Osteoblast (primary cell): ENCODE measurements around the gene MAFF. TPM values are rescaled to one million over a fixed set of nuclear protein-coding genes. Genes with fewer than 3 reads are reported as not detected.
A peak's percentile ranks its signal among the peaks of the same experiment; 100 is the strongest.

Experiments used
- DNase-seq: peaks from one replicate; pipeline ENCODE4 v3.0.0; 2011; ENCODE audit warnings: low spot score, mixed read lengths; ENCODE audit not compliant: insufficient read length; ENCODE audit errors: missing footprints
- H2AFZ ChIP-seq: 2 replicates; pipeline ENCODE4 v1.6.0; 2011; ENCODE audit warnings: mild to moderate bottlenecking, low read length
- H3K27ac ChIP-seq: 2 replicates; pipeline ENCODE4 v1.5.1; 2011; ENCODE audit warnings: mild to moderate bottlenecking, low read depth, low read length, moderate library complexity
- H3K27me3 ChIP-seq: 2 replicates; pipeline ENCODE4 v1.6.0; 2012; ENCODE audit warnings: mild to moderate bottlenecking, control low read depth, inconsistent platforms, low read length, moderate library complexity; ENCODE audit not compliant: insufficient read depth
- H3K36me3 ChIP-seq: 2 replicates; pipeline ENCODE4 v1.5.1; 2011; ENCODE audit warnings: mild to moderate bottlenecking, low read length, control low read depth, moderate library complexity; ENCODE audit not compliant: insufficient read depth
- H3K4me1 ChIP-seq: 2 replicates; pipeline ENCODE4 v1.5.1; 2011; ENCODE audit warnings: mild to moderate bottlenecking, low read length, control low read depth, moderate library complexity; ENCODE audit not compliant: insufficient read depth
- H3K4me2 ChIP-seq: 2 replicates; pipeline ENCODE4 v1.6.0; 2011; ENCODE audit warnings: mild to moderate bottlenecking, low read length; ENCODE audit not compliant: insufficient read depth
- H3K4me3 ChIP-seq: fragments of 200-600 bp; sonication (generic); 3 replicates; pipeline ENCODE4 v1.5.1; 2012; ENCODE audit warnings: mild to moderate bottlenecking, low read length, inconsistent platforms; ENCODE audit not compliant: insufficient read depth
- H3K79me2 ChIP-seq: 2 replicates; pipeline ENCODE4 v1.6.0; 2012; ENCODE audit warnings: mild to moderate bottlenecking, low read length, control low read depth, inconsistent platforms; ENCODE audit not compliant: insufficient read depth
- H3K9me3 ChIP-seq: 2 replicates; pipeline ENCODE4 v1.5.1; 2011; ENCODE audit warnings: low read depth, low read length, control low read depth
- H4K20me1 ChIP-seq: 2 replicates; pipeline ENCODE4 v1.6.0; 2012; ENCODE audit warnings: mild to moderate bottlenecking, low read length, control low read depth; ENCODE audit not compliant: insufficient read depth
- CTCF ChIP-seq: IDR thresholded peaks from 2 replicates; pipeline ENCODE4 v1.5.1; 2011; ENCODE audit warnings: mild to moderate bottlenecking, low read depth, low read length, moderate library complexity; ENCODE audit errors: extremely low read depth
- total RNA-seq: library from RNA; depleted of rRNA; stranded (reverse); fragments of >200 nt; gene quantifications from 2 replicates; pipeline ENCODE4 v1.2.3, GENCODE V29; 2012

The MAFF gene
- total RNA-seq, 1 donor, result 22.4 TPM

- Histone ChIP-seq H3K4me2 (peak overlapping the region; percentile 67), H3K9me3 (no peaks in the 10 kb centered on the region), H3K79me2 (peaks cover 94% of the 10 kb centered on the region), H3K27ac (peak overlapping the region; percentile 67), H3K4me1 (peaks cover 35% of the 10 kb centered on the region), H2AFZ (peak overlapping the region; percentile 71), H3K36me3 (no peaks in the 10 kb centered on the region), H3K27me3 (no peaks in the 10 kb centered on the region), H4K20me1 (peaks cover 24% of the 10 kb centered on the region), H3K4me3 (peak overlapping the region; percentile 12)
- TF ChIP-seq CTCF, result no peak
- DNase-seq, result peak; percentile 86
Observed at GRCh38 chr22:38257650-38258250, 56.0 kb downstream of the MAFF start.

- H3K27ac ChIP-seq, result peak overlapping the region; percentile 29
Observed at GRCh38 chr22:38258895-38259294, 57.1 kb downstream of the MAFF start.

DNA sequence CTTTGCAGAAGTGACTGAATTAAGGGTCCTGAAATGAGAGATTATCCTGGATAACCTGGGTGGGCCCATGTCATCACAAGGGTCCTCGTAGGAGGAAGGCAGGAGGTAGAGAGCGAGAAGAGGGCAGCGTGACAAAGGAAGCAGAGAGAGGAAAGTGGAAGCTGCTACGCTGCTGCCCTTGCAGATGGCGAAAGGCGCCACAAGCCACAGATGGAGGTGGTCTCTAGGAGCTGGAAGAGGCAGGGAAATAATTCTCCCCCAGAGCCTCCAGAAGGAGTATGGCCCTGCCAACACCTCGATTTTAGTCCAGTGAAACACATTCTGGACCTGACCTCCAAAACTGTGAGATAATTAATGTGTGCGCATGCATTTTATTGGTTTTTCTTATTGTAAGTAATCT is 57.6 kb downstream of the MAFF start:
- no peak overlapping the region for H3K27ac ChIP-seq
- no peak overlapping the region for H2AFZ ChIP-seq
- no peak for TF ChIP-seq CTCF
- H3K4me3 ChIP-seq, result no peak overlapping the region
- H3K27me3 ChIP-seq, result no peaks in the 10 kb centered on the region
- no peaks in the 10 kb centered on the region for H3K9me3 ChIP-seq
- peaks cover 38% of the 10 kb centered on the region for H4K20me1 ChIP-seq
- DNase-seq, result no peak
- peaks cover 97% of the 10 kb centered on the region for H3K79me2 ChIP-seq
- H3K4me1 ChIP-seq, result peaks cover 35% of the 10 kb centered on the region
- no peak overlapping the region for H3K4me2 ChIP-seq
- peaks cover 11% of the 10 kb centered on the region for H3K36me3 ChIP-seq

More at GRCh38 chr22:38258895-38259294, 57.1 kb downstream of the MAFF start:
- TF ChIP-seq CTCF, result no peak
- Histone ChIP-seq H3K4me3 (no peak overlapping the region), H2AFZ (no peak overlapping the region), H3K4me2 (no peak overlapping the region), H4K20me1 (peaks cover 33% of the 10 kb centered on the region), H3K4me1 (peaks cover 35% of the 10 kb centered on the region), H3K79me2 (peaks cover 97% of the 10 kb centered on the region), H3K27me3 (no peaks in the 10 kb centered on the region), H3K36me3 (peaks cover 6% of the 10 kb centered on the region), H3K9me3 (no peaks in the 10 kb centered on the region)
- DNase-seq, result no peak

GRCh38 chr22:38260761-38261681 is 59.2 kb downstream of the MAFF start:
- Histone ChIP-seq H3K9me3 (no peaks in the 10 kb centered on the region), H3K4me2 (peak overlapping the region; percentile 52), H4K20me1 (peaks cover 54% of the 10 kb centered on the region), H2AFZ (no peak overlapping the region), H3K36me3 (peaks cover 18% of the 10 kb centered on the region), H3K27ac (peak overlapping the region; percentile 54), H3K27me3 (no peaks in the 10 kb centered on the region), H3K4me3 (no peak overlapping the region), H3K79me2 (peaks cover 98% of the 10 kb centered on the region), H3K4me1 (peaks cover 35% of the 10 kb centered on the region)
- peak; percentile 88 for DNase-seq
- peak; percentile 45 for TF ChIP-seq CTCF
